Measurements from ENCODE around the gene SAP30BP. TPM values are rescaled to one million over a fixed set of nuclear protein-coding genes. Genes with fewer than 3 reads are reported as not detected.

The SAP30BP gene
- total RNA-seq, 1 donor: 45.8 TPM

DNA sequence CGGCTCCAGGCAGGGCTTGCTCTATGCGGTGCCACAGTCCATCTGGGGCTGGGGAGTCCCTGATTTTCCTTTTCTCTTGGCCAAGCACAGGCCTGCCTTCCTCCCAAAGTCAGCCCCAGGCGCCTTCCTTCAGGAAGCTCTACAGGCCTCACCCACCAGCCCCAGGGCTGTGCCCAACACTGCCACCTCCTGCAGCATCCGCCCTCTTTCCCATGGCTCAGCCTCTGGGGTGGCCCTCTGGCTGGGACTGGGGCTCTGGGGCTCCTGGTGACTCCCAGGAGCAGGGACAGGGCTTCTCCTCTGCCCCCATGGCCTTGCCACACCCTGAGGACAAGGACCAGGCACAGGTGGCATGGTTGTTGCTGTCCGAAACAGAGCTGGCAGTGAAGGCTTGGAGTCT, 54.9 kb downstream of the SAP30BP start:
- TF ChIP-seq, protein P1, sequence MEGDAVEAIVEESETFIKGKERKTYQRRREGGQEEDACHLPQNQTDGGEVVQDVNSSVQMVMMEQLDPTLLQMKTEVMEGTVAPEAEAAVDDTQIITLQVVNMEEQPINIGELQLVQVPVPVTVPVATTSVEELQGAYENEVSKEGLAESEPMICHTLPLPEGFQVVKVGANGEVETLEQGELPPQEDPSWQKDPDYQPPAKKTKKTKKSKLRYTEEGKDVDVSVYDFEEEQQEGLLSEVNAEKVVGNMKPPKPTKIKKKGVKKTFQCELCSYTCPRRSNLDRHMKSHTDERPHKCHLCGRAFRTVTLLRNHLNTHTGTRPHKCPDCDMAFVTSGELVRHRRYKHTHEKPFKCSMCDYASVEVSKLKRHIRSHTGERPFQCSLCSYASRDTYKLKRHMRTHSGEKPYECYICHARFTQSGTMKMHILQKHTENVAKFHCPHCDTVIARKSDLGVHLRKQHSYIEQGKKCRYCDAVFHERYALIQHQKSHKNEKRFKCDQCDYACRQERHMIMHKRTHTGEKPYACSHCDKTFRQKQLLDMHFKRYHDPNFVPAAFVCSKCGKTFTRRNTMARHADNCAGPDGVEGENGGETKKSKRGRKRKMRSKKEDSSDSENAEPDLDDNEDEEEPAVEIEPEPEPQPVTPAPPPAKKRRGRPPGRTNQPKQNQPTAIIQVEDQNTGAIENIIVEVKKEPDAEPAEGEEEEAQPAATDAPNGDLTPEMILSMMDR (IDR thresholded peaks at IDR 0.05; ENCODE audit: insufficient read depth, low read length): no peak
- DNase-seq (ENCODE audit: low read depth): no peak
- no peak overlapping the region for H3K4me3 ChIP-seq (ENCODE audit: low read depth, low read length)

DNA sequence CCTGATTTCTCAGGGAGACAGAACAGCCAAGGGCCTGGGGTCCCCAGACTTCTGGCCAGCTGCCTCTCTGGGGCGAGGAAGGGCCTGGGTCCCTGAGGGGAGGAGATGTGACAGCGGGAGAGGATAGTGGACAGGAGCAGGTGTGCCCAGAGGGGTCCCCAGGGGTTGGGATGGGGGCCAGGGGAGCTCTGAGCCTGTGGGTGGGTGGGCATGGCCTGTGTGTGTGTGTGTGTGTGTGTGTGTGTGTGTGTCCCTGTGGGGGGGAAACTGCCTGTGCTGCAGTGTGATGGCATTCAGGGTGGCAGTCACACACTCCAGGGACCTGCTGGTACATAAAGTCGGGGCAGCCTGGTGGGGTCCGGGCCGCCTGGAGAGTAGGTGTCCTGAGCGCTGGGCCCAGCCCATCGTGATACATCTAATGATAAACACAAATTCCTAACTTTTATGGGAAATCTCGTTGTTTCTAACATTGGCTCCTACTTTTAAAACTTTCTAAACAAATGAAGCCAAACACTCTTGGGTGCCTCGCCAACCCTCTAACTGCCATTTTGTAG, 55.5 kb downstream of the SAP30BP start:
- no peak for DNase-seq (ENCODE audit: low read depth)
- H3K4me3 ChIP-seq (ENCODE audit: low read depth, low read length): no peak overlapping the region
- TF ChIP-seq, protein P1 (IDR thresholded peaks at IDR 0.05; ENCODE audit: insufficient read depth, low read length): no peak

DNA sequence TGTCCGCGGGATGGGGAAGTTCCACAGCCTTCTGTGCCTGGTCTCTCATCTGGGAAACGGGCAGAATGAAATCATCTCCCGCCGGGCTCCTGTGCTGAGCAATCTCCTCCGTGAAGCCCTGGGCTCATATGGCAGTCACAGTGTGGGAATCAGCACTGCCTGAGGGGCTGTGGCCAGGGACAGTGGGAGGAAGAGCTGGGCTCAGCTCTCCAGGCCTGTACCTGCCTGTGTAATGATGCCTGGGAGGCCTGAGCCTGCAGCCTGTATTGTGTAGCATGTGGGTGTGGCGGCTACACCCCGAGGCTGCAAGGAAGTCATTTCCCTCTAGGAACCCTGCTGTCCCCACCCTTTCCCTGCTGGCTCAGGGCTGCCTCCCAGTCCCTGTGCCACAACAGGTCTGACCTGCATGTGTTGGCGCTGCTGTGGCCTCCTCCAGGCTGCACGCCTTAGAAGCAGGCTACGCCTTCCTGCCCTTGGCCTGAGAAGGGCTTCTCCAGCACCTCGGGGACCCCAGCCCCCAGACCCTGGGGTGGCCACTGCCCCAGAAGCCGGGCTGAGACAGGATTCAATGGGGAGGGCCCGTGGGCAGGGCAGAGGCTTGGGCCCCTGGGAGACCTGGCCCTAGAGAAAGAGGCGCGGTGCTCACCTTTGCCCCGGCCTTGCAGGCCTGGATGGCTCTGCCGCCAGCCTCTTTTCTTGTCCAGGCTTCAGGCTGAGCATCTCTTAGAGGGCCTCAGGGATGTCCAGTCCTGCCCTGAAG, 56.2 kb downstream of the SAP30BP start:
- DNase-seq (ENCODE audit: low read depth): no peak
- H3K4me3 ChIP-seq (ENCODE audit: low read depth, low read length): no peak overlapping the region
- TF ChIP-seq, protein P1 (IDR thresholded peaks at IDR 0.05; ENCODE audit: insufficient read depth, low read length): no peak

DNA sequence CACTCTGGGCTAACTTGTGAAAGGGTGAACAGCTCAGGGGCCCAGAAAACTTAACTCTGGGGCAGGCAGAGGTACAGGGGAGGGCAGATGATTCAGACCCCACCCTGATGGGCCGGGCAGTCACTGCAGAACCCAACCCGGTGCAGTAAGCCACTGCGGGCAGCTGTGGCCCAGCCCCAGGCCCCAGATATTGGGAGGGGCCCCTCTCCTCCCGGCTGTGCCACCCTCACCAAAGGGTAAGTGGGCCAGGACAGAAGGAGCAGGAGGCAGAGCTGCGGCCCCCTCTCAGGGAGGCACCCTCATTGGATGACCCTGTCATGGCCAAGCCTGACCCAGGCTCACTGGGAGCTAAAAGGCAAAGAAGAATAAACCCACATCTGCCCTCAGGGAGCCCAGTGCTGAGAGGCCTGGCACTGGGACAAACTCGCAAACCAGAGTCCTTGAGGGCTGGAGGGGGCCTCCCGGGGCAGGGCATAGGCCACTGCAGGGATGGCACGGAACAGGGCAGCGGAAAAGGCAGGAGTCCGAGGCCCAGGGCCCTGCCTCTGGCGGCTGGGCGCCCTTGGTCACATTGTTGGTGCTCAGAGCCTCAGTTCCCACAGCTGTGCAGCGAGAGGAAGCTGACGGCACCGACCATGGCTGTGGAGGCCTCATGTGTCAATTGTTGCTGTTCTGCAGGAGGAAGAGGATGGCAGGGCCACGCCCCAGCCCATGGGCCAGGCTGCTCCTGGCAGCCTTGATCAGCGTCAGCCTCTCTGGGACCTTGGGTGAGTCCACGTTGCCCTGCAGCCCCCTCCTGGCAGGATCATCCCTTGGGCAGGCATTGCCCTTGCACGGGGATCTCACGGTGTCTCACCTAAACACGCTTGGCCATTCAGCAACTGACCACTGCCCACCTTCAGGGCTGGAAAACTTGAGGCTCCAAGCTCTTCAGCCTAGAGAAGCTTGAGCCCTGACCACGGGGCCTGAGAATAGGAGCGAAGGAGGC, 57.2 kb downstream of the SAP30BP start:
- H3K4me3 ChIP-seq (ENCODE audit: low read depth, low read length): no peak overlapping the region
- TF ChIP-seq, protein P1 (IDR thresholded peaks at IDR 0.05; ENCODE audit: insufficient read depth, low read length): no peak
- no peak for DNase-seq (ENCODE audit: low read depth)

DNA sequence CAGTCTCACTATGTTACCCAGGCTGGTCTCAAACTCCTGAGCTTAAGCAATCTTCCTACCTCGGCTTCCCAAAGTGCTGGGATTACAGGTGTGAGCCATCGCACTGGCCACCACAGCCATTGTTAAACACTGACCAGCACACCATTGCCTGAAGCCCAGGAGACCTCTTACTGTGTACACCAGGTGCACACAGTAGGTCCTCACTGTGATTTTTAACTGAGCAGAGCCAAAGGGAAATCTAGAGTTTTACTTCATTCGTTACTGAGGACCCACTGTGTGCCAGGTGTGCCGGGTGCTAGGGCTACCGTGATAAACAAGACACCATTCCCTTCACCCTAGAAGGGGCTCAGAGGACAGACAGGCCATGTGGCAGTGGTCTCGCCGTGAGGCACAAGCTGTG, 58.4 kb downstream of the SAP30BP start:
- TF ChIP-seq, protein P1 (IDR thresholded peaks at IDR 0.05; ENCODE audit: insufficient read depth, low read length): no peak
- H3K4me3 ChIP-seq (ENCODE audit: low read depth, low read length): no peak overlapping the region
- no peak for DNase-seq (ENCODE audit: low read depth)

DNA sequence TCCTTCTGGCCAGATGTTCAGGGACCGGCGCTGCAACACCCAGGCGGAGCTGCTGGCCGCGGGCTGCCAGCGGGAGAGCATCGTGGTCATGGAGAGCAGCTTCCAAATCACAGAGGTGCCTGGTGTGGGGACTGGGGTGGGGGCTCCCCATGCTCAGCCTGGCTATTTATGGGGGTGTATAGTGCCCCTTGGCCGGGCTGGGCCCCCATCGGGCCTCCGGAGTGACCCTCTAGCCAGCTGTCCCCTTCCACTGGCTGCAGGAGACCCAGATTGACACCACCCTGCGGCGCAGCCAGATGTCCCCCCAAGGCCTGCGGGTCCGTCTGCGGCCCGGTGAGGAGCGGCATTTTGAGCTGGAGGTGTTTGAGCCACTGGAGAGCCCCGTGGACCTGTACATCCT, 60.3 kb downstream of the SAP30BP start:
- TF ChIP-seq, protein P1 (IDR thresholded peaks at IDR 0.05; ENCODE audit: insufficient read depth, low read length): no peak
- no peak for DNase-seq (ENCODE audit: low read depth)
- no peak overlapping the region for H3K4me3 ChIP-seq (ENCODE audit: low read depth, low read length)

Data from fibroblast of the aortic adventitia (primary cell).